Measurements from ENCODE around the gene CDK18.

Gene CDK18

DNA sequence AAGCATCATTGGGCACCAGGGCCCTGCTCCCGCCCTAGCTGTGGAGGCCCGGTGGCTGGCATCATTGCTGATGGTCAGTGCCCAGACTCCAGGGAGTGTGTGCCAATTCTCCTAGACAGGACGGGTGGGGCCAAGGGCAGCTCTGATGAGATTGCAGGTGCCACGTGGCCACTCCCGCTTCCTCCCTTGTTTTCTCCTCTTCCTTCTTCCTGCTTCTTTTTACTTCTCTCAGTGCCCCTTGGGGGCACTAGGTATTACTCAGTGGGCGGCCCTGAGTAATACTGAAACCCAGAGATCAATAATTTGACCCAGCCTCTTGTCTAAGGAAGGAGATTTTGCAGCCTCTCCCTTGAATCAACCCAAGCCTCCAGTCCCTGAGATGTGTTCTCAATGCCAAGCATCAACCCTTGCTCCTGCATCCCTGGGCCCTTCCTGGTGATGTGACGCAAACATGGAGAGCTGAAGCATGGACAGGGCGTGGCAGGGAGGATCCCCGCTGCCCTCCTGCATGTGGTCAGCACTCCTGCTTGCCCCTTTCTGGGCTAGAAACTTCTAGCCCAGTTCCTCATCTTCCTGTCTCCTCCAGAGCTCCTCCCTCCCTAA, 32.4 kb downstream of the CDK18 start:
- no peak for DNase-seq (ENCODE audit: low read depth)

DNA sequence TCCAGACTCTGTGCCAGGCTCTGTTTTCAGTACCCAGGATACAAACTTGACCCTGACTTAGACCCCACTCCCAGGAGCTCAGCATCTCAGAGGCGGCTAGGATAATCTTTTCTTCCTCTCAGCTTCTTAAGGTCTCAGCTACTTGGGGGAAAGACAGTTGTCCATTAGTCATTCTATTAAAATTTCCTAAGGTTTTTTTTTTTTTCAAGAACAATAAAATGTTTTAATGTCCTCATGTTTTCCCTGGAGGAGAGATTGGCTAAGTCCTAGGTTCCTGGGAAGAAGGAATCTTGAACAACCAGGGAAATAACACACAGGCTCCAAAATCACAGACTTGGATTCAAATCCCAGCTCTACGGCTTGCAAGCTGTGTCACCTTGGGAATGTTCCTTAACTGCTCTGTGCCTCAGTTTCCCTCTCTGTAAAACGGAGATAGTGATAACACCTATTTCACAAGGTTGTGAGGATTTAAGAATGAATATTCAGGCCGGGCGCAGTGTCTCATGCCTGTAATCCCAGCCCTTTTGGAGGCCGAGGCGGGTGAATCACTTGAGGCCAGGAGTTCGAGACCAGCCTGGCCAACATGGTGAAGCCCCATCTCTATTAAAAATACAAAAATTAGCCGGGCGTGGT, 33.0 kb downstream of the CDK18 start:
- DNase-seq (ENCODE audit: low read depth): peak; percentile 77

DNA sequence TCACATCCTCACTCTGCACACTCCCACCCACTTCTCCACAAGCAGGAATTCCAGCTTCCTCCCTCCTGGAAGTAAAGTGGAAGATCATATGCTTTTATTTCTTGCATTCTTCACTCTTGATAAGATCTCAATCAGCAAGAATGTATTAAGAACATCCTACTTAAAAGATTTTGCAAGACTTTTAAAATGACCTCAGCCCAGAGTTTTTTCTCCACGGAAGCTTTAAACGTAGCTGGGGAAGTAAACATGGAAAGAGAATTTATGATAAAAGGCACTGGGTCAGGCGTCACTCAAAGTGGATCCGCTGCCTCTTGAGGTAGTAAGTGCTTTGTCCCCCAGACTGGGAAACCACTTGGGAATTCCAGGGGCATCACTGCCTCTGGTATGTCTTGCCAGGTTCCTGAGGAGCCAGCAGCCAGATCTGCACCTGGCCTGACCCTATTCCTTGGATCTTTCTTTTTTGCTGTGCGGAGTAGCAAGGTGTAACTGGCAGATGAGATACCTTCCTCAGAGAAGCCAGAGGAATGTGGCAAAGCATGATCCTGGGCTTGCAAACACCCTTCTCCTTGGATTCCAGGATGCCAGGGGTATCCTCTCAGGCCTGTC, 33.9 kb downstream of the CDK18 start:
- DNase-seq (ENCODE audit: low read depth): peak; percentile 81

DNA sequence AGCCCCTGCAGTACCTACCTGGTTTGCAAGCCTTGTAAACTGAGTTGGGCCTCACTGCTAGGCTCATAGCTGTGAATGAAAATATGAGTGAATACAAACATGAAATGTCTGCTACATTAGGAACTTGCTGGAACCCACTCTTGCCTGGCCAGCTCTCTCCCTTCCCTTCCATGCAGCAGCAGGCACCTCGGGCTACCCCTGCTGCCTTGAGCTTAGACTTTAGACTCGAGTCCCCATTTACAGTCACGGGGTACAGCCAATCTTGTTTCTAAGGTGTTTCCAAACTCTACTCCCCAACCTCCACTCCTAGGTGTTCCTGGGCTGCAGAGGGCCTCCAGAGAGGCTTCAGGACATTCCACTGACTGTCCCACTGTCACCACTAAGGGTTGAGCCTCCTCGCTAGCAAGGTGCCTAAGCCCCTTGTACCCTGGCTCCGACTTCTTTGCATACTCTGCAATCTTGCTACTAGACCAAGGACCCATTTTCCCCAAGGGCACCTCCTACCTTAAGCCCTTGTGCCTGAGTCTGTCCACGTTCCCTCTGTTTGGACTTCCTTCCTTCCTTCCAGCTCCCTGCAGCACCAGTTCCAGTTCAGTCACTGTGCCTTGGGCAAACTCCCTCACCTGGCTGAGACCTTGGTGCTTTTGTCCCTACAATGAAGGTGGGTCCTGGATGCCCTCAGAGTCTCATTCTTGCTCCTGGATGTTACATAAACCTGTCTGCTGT, 36.9 kb downstream of the CDK18 start:
- no peak for DNase-seq (ENCODE audit: low read depth)

DNA sequence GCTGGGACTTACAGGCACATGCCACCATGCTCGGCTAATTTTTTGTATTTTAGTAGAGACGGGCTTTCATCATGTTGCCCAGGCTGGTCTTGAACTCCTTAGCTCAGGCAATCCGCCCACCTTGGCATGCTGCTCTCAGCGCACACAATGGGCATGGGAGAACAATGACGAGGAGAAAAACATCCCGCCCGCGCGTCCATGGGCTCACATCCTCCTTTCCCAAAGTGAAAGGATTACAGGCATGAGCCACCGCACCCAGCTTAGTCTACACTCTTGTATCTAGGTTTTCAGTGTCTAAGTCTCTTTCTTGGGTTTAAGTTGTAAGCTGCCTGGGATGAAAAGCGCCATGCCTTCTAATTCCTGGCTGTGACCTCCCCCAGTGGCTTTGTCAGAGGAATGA, 37.9 kb downstream of the CDK18 start:
- DNase-seq (ENCODE audit: low read depth): no peak

DNA sequence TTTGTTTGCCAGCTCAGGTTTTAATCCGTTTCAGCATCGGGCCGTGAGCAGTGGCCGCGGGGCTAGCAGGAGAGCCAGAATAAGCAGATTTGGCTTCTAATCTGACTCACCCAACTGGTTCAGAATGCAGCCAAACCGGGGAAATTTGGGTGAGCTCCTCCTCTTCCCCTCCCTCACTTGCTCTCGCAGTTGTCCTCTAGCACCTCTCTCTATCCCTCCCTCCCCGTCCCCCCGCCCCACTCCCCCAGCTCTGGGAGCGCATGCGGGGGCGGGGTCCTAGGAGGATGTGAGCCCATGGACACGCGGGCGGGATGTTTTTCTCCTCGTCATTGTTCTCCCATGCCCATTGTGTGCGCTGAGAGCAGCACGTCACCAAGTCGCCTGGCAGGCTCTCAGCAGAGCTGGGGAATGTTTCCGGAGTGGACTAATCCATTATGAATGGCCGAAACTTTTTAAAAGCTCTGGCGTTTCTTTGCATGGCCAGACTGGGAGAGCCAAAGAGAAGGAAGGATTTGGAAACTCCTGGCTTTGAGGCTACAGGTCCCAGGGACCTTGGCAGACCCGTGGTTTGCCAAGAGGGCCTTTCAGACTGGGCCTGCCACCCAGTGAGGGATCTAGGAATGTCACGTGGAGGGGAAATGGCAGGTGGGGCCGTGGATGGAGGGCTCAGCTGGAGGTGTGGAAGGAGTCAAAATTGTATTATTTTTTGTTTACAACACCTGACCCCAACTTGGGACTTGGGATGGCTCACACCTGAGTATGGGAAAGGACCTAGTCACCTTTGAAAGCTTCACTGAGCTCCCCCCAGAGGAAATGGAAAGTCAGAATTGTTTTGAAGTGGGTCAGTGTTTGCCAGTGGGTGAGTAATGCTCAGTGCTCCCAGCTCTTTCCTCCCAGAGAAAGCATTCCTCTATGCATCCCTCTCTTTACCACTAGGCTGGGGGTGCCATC, 39.2 kb downstream of the CDK18 start:
- DNase-seq (ENCODE audit: low read depth): peak; percentile 92

DNA sequence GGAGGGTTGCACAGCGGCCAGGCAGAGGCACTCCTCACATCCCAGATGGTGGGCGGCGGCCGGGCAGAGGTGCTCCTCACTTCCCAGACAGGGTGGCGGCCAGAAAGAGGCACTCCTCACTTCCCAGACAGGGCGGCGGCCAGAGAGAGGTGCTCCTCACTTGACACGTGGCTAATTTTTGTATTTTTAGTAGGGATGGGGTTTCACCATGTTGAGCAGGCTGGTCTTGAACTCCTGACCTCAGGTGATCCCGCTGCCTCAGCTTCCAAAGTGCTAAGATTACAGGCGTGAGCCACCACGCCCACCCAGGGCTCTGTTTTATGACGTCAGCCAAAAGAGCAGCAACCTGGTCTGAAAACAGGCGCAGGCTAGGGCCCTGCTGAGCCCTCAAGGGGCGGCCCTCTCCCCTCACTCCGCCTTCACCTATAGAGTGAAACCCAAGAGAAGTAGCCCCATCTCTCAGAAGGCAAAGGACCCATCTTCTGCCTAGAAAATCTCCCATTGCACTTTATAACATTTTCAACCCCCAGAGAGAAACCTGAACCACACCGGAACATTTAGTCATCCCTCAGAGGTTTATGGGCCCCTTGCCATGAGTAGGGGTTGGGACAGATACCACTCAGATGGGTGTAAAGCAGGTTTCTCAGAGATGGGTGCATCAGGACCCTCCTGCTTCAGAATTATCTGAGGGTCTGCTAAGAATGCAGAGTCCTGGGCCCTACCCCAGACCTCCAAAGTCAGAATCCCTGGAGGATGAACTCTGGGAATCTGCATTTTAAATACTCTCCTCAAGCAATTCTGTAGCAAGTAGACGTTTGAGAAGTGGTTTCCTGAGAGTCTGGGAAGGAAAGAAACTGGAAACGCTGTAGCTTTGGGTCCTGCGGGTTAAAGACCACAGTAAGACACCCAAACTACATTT, 40.8 kb downstream of the CDK18 start:
- no peak for DNase-seq (ENCODE audit: low read depth)

DNA sequence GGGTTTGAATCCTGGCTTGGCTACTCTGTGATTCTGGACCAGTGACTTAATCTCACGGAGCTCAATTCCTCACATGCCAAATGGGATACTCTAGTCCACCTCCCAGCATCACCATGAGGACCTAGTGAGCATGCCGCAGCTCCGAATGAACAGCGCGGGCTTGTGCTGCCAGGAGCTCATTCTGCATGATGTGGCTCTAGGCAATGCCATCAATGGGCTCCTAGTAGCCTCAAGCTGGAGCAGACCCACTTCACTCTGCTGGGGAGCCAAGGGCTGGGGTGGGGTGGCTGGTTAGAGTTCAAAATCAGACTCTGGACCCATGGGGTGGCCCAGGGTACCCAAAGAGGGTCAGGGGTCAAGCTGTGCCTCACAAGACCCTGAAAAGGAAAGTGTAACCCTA, 41.5 kb downstream of the CDK18 start:
- no peak for DNase-seq (ENCODE audit: low read depth)

DNA sequence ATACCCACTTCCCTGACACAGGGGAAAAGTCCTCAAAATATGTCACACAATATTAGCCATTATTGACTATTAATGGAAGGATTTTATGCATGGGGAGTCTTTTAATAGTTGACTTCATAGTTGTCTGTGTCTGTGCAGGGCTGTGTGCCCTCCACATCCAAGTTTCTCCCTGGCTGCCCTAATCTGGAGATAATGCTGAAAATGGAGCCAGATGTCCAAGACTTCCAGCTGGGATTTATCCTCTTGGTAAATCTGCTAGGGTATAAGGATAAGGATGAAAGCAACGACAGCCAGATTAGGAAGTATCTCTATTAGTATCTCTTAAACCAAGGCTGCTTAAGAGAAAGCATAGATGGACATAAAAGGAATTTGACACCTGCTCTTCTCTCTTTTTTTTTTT, 42.1 kb downstream of the CDK18 start:
- no peak for DNase-seq (ENCODE audit: low read depth)

DNA sequence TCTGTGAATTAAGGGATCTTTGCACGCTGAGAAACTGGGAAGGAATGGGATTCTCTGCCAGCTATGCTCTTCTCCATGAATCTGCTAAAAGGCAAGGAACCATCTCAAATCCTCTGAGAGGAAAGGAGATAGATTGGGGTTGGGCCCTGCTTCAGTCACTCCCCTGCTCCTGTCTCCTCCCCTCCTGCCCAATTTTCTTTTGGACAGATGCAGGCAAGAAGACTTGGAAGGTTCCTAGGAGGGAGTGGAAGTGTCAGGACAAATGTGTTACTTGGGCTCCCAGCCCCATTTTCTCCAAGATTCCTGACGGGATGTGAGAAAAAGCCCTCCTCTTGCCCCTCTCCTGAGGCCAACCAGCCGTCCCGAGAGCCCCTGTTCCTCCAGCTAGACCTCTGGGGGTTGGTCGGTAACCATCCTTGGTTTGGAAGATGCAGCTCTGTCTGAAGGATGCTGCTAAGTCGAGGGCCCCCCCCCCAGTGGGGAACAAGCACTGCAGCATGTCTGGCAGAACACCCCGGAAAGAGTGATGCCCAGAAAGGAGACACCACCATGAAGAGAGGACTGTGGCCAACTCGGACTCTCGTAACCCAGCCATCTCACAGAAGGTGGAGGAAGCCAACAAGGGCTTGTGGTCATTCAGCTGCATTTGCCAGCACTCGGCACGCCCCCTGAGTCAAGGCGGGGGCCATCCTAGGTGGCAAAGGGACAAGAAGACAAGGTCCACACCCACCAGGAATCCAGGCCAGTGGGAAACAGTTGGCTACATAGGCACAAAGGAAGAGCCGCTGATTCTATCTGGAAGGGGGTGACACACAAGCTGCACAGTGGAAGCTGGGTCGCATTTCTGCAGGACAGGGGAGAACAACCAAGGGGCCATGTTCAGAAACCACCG, 43.7 kb downstream of the CDK18 start:
- peak; percentile 40 for DNase-seq (ENCODE audit: low read depth)

DNA sequence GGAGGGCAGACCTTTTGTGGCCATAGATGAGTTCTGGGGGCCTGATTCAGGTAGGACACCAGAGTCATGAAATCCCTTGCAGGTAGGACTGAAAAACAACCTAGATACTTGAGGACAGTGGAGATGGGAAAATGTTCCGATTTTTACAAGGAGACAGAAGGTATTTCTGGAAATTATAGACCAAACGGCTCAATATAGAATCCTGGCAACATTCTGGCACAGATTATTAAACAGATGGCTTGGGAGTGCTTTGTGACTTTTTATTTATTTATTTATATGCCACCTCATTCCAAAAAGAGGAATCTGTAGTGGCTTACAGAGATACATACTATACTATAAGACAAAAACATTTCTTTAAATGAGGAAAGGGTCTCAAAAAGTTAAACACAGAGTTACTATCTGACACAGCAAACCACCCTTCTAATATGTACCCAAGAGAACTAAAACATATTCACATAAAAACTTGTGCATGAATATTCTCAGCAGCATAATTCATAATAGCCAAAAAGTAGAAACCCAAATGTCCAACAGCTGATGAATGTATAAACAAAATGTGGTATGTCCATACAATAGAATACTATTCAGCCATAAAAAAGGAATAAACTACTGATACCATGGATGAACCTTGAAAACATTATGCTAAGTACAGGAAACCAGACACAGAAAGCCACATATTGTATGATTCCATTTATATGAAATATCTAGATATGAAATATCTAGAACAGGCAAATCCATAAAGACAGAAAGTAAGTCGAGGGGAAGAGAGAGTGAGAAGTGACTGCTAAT, 49.8 kb downstream of the CDK18 start:
- DNase-seq (ENCODE audit: low read depth): no peak

DNA sequence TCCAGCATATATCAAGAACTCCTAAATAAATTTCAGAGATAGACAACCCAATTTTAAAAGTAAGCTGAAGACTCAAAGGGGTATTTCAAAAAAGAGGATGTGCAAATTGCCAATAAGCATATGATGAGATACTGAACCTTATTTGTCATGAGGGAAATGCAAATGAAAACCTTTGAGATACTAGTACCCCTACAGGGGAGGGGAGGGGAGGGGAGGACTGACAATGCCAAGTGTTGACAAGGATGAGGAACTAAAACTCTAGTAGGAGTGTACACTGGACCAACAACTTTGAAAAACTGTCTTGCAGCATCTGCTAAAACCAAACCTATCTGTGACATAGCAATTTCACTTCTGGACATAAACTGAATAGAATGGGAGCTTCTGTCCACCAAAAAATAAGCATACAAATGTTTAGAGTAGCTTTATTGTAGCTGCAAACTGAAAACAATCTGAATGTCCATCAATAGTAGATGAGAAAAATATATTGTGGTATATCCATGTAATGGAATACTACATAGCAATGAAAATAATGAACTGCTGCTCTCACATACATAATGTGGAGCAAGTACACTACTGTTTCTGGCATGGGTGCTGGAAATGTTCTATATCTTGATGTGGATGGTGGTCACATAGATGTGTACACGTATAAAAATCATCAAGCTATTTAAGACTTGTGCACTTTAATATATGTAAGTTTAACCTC, 57.2 kb downstream of the CDK18 start:
- DNase-seq (ENCODE audit: low read depth): no peak

DNA sequence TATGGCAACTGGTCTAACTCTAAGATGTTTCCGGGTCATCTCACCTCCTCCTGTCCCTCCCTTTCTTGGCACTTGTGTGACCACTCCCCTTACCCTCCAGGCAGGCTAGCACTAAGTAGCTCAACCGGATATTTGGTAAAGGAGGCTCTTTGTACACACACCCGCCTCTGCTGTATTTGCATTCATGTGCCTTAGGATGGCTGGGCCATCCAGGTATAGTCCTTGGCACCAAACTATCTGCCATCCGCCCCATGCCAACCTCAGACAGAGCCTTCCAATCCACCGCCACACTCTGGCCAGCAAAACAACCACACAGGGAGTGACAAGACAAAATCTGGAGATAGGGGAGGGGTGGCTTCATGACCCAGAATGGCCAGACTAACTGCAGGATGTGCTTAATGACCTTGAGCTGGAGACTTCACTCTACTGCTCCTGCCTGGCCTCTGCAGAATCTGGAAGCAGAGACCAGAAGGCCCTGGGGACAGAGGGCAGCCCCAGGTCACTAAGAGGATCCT, 59.5 kb downstream of the CDK18 start:
- DNase-seq (ENCODE audit: low read depth): no peak

DNA sequence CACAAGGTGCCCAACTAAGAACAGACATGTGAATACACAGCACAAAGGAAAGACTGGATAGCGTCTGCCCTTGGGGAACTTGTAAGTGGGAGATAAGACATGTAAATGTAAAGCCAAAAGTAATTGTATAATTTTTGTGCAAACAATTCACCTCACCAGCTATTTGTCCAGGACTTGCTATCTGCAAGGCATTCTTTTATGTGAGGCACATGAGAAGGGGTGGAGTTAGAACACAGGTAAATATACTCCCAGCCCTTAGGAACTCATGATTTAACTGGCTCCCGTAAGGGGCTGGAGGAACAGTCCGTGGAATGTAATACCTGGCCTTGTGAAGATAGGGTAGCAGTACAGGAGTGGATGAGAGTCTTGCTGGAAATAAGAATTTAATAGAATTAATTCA, 61.3 kb downstream of the CDK18 start:
- DNase-seq (ENCODE audit: low read depth): no peak

DNA sequence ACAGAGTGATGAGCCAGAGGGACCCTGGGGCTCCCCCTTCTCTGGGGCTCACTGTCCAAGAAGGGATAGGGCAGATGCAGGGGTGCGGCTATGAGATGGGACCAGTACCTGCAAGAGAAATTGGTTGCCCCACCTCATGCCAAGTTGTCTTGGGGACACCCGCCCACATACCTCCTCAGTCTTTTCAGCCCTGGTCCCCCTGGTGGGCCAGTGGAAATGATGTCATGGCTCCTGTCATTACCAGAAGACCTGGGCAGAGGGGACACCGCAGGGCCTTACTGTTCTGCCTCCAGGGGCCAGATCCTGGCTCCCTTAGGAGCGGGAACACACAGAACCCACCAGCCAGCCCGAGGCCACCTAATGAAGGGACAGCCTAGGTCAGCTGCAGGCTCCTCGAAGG, 63.2 kb downstream of the CDK18 start:
- no peak for DNase-seq (ENCODE audit: low read depth)

DNA sequence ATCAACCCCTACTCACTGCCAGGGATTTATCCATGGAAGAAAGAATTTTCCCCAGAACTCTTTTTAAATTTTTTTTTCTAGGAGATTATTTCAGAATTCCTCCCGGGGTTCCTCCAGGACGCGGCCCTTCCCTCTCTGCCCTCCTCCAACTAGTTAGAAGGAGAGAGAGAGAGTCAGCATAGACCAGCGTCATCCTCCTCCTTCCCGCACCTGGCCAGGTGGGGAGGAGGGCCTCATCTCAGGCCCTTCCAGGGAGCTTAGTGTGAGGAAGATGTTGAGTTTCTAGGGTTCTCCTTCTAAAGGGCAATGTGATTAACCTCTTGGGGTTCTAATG, 63.6 kb downstream of the CDK18 start:
- DNase-seq (ENCODE audit: low read depth): no peak

DNA sequence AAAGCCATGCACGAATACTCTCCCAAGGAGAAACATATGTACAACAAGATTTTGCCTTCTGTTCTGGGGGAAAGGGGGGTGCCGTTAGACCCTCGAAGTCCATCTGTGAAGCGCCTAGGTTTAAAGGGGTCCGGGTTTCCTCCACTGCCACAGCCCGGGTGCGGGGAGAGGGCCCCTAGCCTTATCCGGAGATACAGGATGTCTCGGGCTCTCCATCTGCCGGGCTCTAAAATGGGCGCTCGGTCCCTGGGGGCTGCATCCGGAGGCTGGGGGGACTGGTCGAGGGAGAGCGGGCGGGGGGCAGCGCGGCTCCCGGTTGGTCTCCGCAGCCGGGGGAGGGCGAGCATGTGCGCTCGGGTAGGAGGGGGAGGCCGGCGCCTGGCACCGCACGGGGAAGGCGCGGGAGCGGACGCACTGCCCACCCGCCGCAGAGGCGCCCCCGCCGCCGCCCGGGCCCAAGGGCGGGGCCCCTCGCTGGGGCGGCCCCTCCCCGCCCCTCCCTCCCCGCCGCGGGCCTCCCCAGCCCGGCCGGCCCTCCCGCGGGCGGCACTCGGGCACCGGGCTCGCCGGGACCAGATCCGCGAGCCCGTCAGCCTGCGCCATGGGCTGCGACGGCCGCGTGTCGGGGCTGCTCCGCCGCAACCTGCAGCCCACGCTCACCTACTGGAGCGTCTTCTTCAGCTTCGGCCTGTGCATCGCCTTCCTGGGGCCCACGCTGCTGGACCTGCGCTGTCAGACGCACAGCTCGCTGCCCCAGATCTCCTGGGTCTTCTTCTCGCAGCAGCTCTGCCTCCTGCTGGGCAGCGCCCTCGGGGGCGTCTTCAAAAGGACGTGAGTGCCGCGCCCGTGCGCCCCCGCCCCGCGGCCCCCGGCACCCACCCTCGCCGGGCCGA, 64.2 kb downstream of the CDK18 start:
- peak; percentile 21 for DNase-seq (ENCODE audit: low read depth)

Data from EH (cell line).